Measurements from ENCODE around the gene PPM1L. TPM values are rescaled to one million over a fixed set of nuclear protein-coding genes. Genes with fewer than 3 reads are reported as not detected.

PPM1L gene
- total and polyA plus RNA-seq, 7 donors: 6.2 to 76.1 (median 66.0) TPM

DNA sequence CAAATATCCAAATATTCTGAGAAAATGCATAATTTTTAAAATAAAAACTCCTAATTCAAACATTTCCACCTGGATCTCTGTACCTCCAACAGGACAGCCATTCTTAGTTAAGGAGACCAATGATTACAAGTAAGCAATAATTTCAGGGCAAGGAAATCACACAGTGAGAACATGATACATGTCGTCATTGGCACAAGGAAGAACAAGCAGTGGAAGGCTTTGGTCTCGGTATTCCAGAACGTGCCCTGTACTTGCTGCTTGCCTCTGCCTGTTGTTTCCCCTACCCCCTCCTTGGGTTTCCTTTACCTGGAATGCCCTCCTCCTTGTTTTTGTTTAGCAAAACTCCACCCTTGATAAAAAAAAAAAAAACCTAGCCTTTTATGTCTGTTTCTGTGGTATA is 72.8 kb downstream of the PPM1L start:
- H3K9me3 ChIP-seq: no peaks in the 10 kb centered on the region
- H3K4me1 ChIP-seq: peaks cover 45% of the 10 kb centered on the region
- WGBS, 3 donors: 30 to 53% (median 32%) methylated on average over 3 of the region's 3 CpGs
- TF ChIP-seq, protein P1, sequence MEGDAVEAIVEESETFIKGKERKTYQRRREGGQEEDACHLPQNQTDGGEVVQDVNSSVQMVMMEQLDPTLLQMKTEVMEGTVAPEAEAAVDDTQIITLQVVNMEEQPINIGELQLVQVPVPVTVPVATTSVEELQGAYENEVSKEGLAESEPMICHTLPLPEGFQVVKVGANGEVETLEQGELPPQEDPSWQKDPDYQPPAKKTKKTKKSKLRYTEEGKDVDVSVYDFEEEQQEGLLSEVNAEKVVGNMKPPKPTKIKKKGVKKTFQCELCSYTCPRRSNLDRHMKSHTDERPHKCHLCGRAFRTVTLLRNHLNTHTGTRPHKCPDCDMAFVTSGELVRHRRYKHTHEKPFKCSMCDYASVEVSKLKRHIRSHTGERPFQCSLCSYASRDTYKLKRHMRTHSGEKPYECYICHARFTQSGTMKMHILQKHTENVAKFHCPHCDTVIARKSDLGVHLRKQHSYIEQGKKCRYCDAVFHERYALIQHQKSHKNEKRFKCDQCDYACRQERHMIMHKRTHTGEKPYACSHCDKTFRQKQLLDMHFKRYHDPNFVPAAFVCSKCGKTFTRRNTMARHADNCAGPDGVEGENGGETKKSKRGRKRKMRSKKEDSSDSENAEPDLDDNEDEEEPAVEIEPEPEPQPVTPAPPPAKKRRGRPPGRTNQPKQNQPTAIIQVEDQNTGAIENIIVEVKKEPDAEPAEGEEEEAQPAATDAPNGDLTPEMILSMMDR (IDR thresholded peaks at IDR 0.05): no peak
- no peak overlapping the region for H3K4me3 ChIP-seq
- DNase-seq (no peak), ATAC-seq (peak; percentile 46 to 71 (median 68))
- intact Hi-C loops (cut with DNase I): no loop called here
- H3K36me3 ChIP-seq (ENCODE audit: insufficient read depth in 1 of 2, low read depth in 1 of 2): no peaks in the 10 kb centered on the region
- no peaks in the 10 kb centered on the region for H3K27me3 ChIP-seq (ENCODE audit: insufficient read depth in 3 of 3, low read length in 2 of 3)
- H3K27ac ChIP-seq: no peak overlapping the region

DNA sequence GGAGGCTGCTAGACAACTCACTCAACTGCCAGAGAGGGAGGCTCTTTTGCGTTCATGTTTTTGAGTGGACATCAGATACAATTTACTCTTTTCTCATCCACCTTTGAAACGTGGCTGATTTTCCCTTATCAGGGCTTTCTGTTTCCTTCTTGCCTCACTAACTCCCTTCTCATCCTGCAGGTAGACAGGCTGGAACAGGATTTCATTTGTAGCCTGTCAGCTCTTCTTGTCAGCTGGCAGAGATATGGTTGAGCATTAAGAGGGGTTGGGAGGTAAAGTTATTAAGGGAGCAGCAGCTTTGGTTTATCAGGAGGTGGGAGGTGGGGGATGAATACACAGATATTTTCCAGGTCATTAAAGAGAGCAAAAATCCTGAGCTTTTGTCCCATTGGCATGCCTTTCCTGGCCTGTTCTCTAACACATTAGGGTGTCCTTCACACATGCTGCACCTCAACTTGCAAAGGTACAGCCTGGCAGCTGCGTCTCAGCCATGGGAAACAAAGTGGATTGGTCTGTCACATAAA is 73.5 kb downstream of the PPM1L start:
- no peak overlapping the region for H3K27ac ChIP-seq

DNA sequence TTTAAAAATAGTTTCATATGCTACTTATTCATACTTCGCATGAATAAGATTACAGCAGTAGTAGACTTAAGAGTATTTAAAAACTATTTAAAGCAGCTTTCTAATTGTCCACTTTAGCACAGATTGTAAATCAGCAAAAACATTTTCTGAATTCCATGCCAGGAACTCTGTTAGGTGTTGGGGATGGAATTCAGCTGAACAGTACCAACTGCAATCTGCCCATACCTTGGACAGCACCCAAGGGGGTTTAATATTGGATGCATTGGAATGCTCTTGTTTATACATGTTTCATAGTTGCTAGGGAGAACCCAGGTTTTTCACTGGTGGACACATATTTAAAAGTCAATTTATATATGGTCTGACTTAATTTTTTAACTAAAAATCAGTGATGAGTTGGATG is 74.8 kb downstream of the PPM1L start:
- no peaks in the 10 kb centered on the region for H3K9me3 ChIP-seq
- TF ChIP-seq, protein P1 (IDR thresholded peaks at IDR 0.05): no peak
- ATAC-seq: no peak
- H3K4me1 ChIP-seq: peaks cover 31% of the 10 kb centered on the region
- intact Hi-C loops (cut with DNase I): no loop called here
- no peak for DNase-seq
- 43 to 60% (median 51%) methylated on average over 1 of the region's 1 CpG for WGBS, 3 donors
- H3K27ac ChIP-seq: no peak overlapping the region
- no peak overlapping the region for H3K4me3 ChIP-seq
- H3K36me3 ChIP-seq (ENCODE audit: insufficient read depth in 1 of 2, low read depth in 1 of 2): no peaks in the 10 kb centered on the region
- no peaks in the 10 kb centered on the region for H3K27me3 ChIP-seq (ENCODE audit: insufficient read depth in 3 of 3, low read length in 2 of 3)

More for the DNA sequence above, 73.5 kb downstream of the PPM1L start:
- ATAC-seq (no peak), DNase-seq (no peak)
- Histone ChIP-seq H3K27me3 (ENCODE audit: insufficient read depth in 3 of 3, low read length in 2 of 3) (no peaks in the 10 kb centered on the region), H3K9me3 (no peaks in the 10 kb centered on the region), H3K4me1 (peaks cover 40% of the 10 kb centered on the region), H3K4me3 (no peak overlapping the region), H3K36me3 (ENCODE audit: insufficient read depth in 1 of 2, low read depth in 1 of 2) (no peaks in the 10 kb centered on the region)
- intact Hi-C loops (cut with DNase I): no loop called here
- TF ChIP-seq, protein P1 (IDR thresholded peaks at IDR 0.05): no peak
- 78 to 82% (median 81%) methylated on average over 3 of the region's 3 CpGs for WGBS, 3 donors

DNA sequence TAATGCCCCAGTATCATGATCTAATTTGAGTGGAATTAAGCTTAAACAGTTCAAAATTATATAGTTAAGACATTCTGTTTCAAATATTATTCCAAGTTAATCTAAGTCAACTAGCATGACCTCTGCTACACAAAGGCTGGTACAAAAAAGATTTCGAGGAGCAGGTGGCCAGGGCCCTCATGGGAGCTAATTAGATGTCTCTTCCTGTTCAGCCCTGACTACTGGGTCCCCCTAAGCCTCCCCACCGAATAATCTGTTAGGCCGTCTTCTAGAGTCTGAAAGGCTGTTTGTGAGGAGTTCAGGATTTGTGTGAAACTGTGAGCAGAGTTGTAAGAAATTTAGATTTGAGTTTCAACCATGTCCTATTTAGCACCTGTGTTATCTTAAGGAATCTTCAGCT is 75.4 kb downstream of the PPM1L start:
- no peaks in the 10 kb centered on the region for H3K27me3 ChIP-seq (ENCODE audit: insufficient read depth in 3 of 3, low read length in 2 of 3)
- H3K4me3 ChIP-seq: no peak overlapping the region
- H3K9me3 ChIP-seq: no peaks in the 10 kb centered on the region
- TF ChIP-seq, protein P1 (IDR thresholded peaks at IDR 0.05): no peak
- no peak for ATAC-seq
- WGBS, 3 donors: 45 to 54% (median 49%) methylated on average over 3 of the region's 3 CpGs
- intact Hi-C loops (cut with DNase I): no loop called here
- DNase-seq: no peak
- no peak overlapping the region for H3K27ac ChIP-seq
- H3K36me3 ChIP-seq (ENCODE audit: insufficient read depth in 1 of 2, low read depth in 1 of 2): no peaks in the 10 kb centered on the region
- peaks cover 30% of the 10 kb centered on the region for H3K4me1 ChIP-seq

DNA sequence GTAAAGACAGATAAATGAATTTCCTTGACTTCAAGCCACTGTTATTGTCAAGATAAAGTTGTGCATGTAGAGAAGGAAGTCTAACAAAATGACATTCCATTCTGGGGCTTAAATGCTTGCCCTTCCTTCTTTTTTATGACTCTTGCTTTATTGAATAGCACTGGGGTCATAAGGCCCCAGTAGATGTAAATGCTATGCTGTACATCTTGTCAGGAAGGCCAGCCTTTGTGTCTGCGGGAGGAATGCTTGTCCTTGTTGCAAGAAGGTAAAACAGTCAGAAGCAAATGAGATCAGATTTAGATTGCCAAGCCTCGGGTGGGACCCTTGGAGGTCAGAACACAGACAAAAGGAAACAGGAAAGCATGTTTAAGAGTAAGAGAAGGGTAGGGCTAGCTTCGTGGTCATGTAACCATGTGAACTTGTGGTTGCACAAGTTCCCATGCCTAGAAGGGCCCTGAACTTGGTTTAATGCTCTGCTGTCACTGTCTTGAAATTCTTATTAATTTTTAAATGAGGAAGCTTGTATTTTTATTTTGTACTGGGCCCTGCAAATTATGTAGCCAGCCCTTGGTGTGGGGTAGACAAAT is 81.5 kb downstream of the PPM1L start:
- Histone ChIP-seq H3K27me3 (ENCODE audit: insufficient read depth in 3 of 3, low read length in 2 of 3) (no peaks in the 10 kb centered on the region), H3K4me1 (peaks cover 24% of the 10 kb centered on the region), H3K27ac (no peak overlapping the region), H3K9me3 (no peaks in the 10 kb centered on the region), H3K36me3 (ENCODE audit: insufficient read depth in 1 of 2, low read depth in 1 of 2) (no peaks in the 10 kb centered on the region), H3K4me3 (no peak overlapping the region)
- intact Hi-C loops (cut with DNase I): no loop called here
- 57 to 60% (median 58%) methylated on average over 3 of the region's 3 CpGs for WGBS, 3 donors
- TF ChIP-seq, protein P1 (IDR thresholded peaks at IDR 0.05): no peak
- DNase-seq (no peak), ATAC-seq (no peak)

All from psoas muscle (tissue), 8 donors.